H9 (cell line): Measurements from ENCODE around the gene SLC25A41. TPM values are rescaled to one million over a fixed set of nuclear protein-coding genes. Genes with fewer than 3 reads are reported as not detected.

Experiments
- DNase-seq: peaks from one replicate; pipeline ENCODE4 v3.0.0-alpha.2; 2017
- H2AFZ ChIP-seq: one replicate; pipeline ENCODE4 v1.6.1; 2013; ENCODE audit warnings: mild to moderate bottlenecking, low read length, control low read depth, moderate library complexity
- H2AK5ac ChIP-seq: 2 replicates; pipeline ENCODE4 v1.6.1; 2013; ENCODE audit warnings: low read length, control low read depth, mixed read lengths; ENCODE audit not compliant: insufficient read length
- H2BK120ac ChIP-seq: one replicate; pipeline ENCODE4 v1.6.1; 2013; ENCODE audit warnings: low read depth, mild to moderate bottlenecking, low read length, control low read depth, inconsistent platforms; ENCODE audit not compliant: poor library complexity, severe bottlenecking
- H2BK12ac ChIP-seq: 2 replicates; pipeline ENCODE4 v1.6.1; 2013; ENCODE audit warnings: low read length, control low read depth, mixed read lengths, low read depth; ENCODE audit not compliant: insufficient read length
- H2BK15ac ChIP-seq: 2 replicates; pipeline ENCODE4 v1.6.1; 2013; ENCODE audit warnings: low read depth, low read length, control low read depth
- H2BK20ac ChIP-seq: one replicate; pipeline ENCODE4 v1.6.1; 2013; ENCODE audit warnings: low read depth, mild to moderate bottlenecking, low read length, control low read depth, inconsistent platforms; ENCODE audit not compliant: poor library complexity, severe bottlenecking
- H2BK5ac ChIP-seq: 2 replicates; pipeline ENCODE4 v1.6.1; 2013; ENCODE audit warnings: low read length, control low read depth, mixed read lengths; ENCODE audit not compliant: insufficient read length
- H3K14ac ChIP-seq: 2 replicates; pipeline ENCODE4 v1.6.1; 2013; ENCODE audit warnings: low read length, control low read depth; ENCODE audit not compliant: insufficient read depth
- H3K18ac ChIP-seq: 2 replicates; pipeline ENCODE4 v1.6.1; 2013; ENCODE audit warnings: low read depth, mild to moderate bottlenecking, mixed read lengths, low read length, control low read depth; ENCODE audit not compliant: insufficient read length
- H3K23ac ChIP-seq: 2 replicates; pipeline ENCODE4 v1.6.1; 2013; ENCODE audit warnings: low read length, control low read depth, mixed read lengths, low read depth; ENCODE audit not compliant: insufficient read length
- H3K23me2 ChIP-seq: 2 replicates; pipeline ENCODE4 v1.6.1; 2013; ENCODE audit warnings: low read depth, mild to moderate bottlenecking, mixed read lengths, low read length, control low read depth; ENCODE audit not compliant: insufficient read length, poor library complexity, severe bottlenecking
- H3K27ac ChIP-seq: 2 replicates; pipeline ENCODE4 v1.5.1; 2013; ENCODE audit warnings: low read length, control low read depth, mixed read lengths, low read depth; ENCODE audit not compliant: insufficient read length
- H3K27me3 ChIP-seq: 2 replicates; pipeline ENCODE4 v1.6.1; 2013; ENCODE audit warnings: low read length, control low read depth, inconsistent platforms; ENCODE audit not compliant: insufficient read depth
- H3K4ac ChIP-seq: 2 replicates; pipeline ENCODE4 v1.6.1; 2013; ENCODE audit warnings: low read depth, mild to moderate bottlenecking, control low read depth, inconsistent platforms, low read length, moderate library complexity
- H3K4me1 ChIP-seq: 2 replicates; pipeline ENCODE4 v1.6.1; 2013; ENCODE audit warnings: low read length, control low read depth, inconsistent platforms; ENCODE audit not compliant: insufficient read depth
- H3K4me2 ChIP-seq: 2 replicates; pipeline ENCODE4 v1.6.1; 2013; ENCODE audit warnings: low read length, control low read depth, mixed read lengths; ENCODE audit not compliant: insufficient read length, insufficient read depth
- H3K56ac ChIP-seq: 2 replicates; pipeline ENCODE4 v1.6.1; 2013; ENCODE audit warnings: low read depth, mild to moderate bottlenecking, mixed read lengths, low read length, control low read depth; ENCODE audit not compliant: insufficient read length
- H3K79me1 ChIP-seq: 2 replicates; pipeline ENCODE4 v1.6.1; 2013; ENCODE audit warnings: low read depth, mild to moderate bottlenecking, moderate library complexity, low read length, control low read depth, inconsistent platforms; ENCODE audit not compliant: insufficient read depth, poor library complexity, severe bottlenecking
- H3K79me2 ChIP-seq: 2 replicates; pipeline ENCODE4 v1.6.1; 2013; ENCODE audit warnings: low read length, control low read depth, inconsistent platforms; ENCODE audit not compliant: insufficient read depth
- H3K9ac ChIP-seq: 2 replicates; pipeline ENCODE4 v1.6.1; 2013; ENCODE audit warnings: low read length, control low read depth, mixed read lengths; ENCODE audit not compliant: insufficient read length; ENCODE audit errors: extremely low read depth
- H3K9me3 ChIP-seq: one replicate; pipeline ENCODE4 v1.6.1; 2013; ENCODE audit warnings: low read depth, low read length, inconsistent platforms; ENCODE audit not compliant: control insufficient read depth
- H3T11ph ChIP-seq: one replicate; pipeline ENCODE4 v1.6.1; 2013; ENCODE audit warnings: mild to moderate bottlenecking, low read length, control low read depth, inconsistent platforms
- H4K20me1 ChIP-seq: one replicate; pipeline ENCODE4 v1.6.1; 2013; ENCODE audit not compliant: control insufficient read depth, insufficient read length, insufficient read depth
- H4K5ac ChIP-seq: 2 replicates; pipeline ENCODE4 v1.6.1; 2013; ENCODE audit warnings: low read depth, mild to moderate bottlenecking, mixed read lengths, low read length, control low read depth; ENCODE audit not compliant: insufficient read length
- H4K8ac ChIP-seq: replicated peaks from 2 replicates; pipeline ENCODE4 v1.6.1; 2013; ENCODE audit warnings: low read length, control low read depth, mixed read lengths, low read depth; ENCODE audit not compliant: insufficient read length
- H4K91ac ChIP-seq: 2 replicates; pipeline ENCODE4 v1.6.1; 2013; ENCODE audit warnings: low read depth, mild to moderate bottlenecking, moderate library complexity, mixed read lengths, low read length, control low read depth; ENCODE audit not compliant: insufficient read length
- H3K27ac Mint-ChIP-seq, 3 experiments: 2 replicates in 2 of 3; 3 replicates in 1 of 3; pipeline ENCODE4 v1.8.0; 2020 to 2021; ENCODE audit warnings: mixed read lengths in 3 of 3, mild to moderate bottlenecking in 1 of 3, moderate library complexity in 1 of 3
- H3K27me3 Mint-ChIP-seq: 2 replicates; pipeline ENCODE4 v1.8.0; 2021; ENCODE audit warnings: low read depth, mild to moderate bottlenecking, moderate library complexity, mixed read lengths
- H3K36me3 Mint-ChIP-seq, 3 experiments: 2 replicates in 2 of 3; 3 replicates in 1 of 3; pipeline ENCODE4 v1.8.0; 2020 to 2021; ENCODE audit warnings: low read depth in 3 of 3, mixed read lengths in 3 of 3; ENCODE audit not compliant: insufficient read depth in 1 of 3
- H3K4me1 Mint-ChIP-seq, 2 experiments: 2 replicates each; pipeline ENCODE4 v1.8.0; 2020; ENCODE audit warnings: mixed read lengths in 2 of 2
- H3K4me3 Mint-ChIP-seq, 2 experiments: 2 replicates in 1 of 2; 3 replicates in 1 of 2; pipeline ENCODE4 v1.8.0; 2020 to 2021; ENCODE audit warnings: mild to moderate bottlenecking in 2 of 2, mixed read lengths in 2 of 2, moderate library complexity in 1 of 2
- H3K9me3 Mint-ChIP-seq, 2 experiments: 2 replicates in 1 of 2; 3 replicates in 1 of 2; pipeline ENCODE4 v1.8.0; 2020; ENCODE audit warnings: mild to moderate bottlenecking in 2 of 2, mixed read lengths in 2 of 2, moderate library complexity in 1 of 2
- CTCF ChIP-seq: fragments of 200-600 bp; sonication (generic); conservative IDR thresholded peaks from 3 replicates; pipeline ENCODE4 v1.8.0; 2021; ENCODE audit warnings: antibody characterized with exemption, mild to moderate bottlenecking
- WGBS: extraction: QIAGEN DNeasy Blood & Tissue Kit; methylation state at CpG from one replicate; pipeline ENCODE4 v1.1.7; 2013; ENCODE audit warnings: missing lambda C conversion rate, low lambda C conversion rate, mixed read lengths; ENCODE audit not compliant: insufficient read length; ENCODE audit errors: extremely low coverage; 5-methylcytosine and 5-hydroxymethylcytosine counted together
- total RNA-seq: library from RNA; stranded (reverse); gene quantifications from 2 replicates; pipeline ENCODE4 v1.2.1, GENCODE V29; 2021

Gene SLC25A41
- total RNA-seq, 1 experiment from 2014 or later: 0.20 TPM

GRCh38 chr19:6464070-6464873 is 30.7 kb upstream of the SLC25A41 start, which contains the start of gene CRB3:
Gene CRB3 (plus strand): TSS chr19:6464271. CDS start chr19:6464702, 431 bp downstream.
- peak; percentile 98 for DNase-seq
- Mint-ChIP-seq H3K27ac (peak within 1 kb of the TSS; percentile 47 to 94 (median 85); a peak in 4 of 7 replicates), H3K9me3 (no peaks in the 10 kb centered on the region; a peak in 1 of 5 replicates), H3K27me3 (peaks cover 7% of the 10 kb centered on the region), H3K36me3 (peaks cover 0 to 31% (median 23%) of the 10 kb centered on the region in 3 experiments; a peak in 5 of 7 replicates), H3K4me3 (peak within 1 kb of the TSS; percentile 83 to 91), H3K4me1 (peaks cover 12 to 28% of the 10 kb centered on the region in 2 experiments)
- Histone ChIP-seq H3K79me1 (no peaks in the 10 kb centered on the region), H2AK5ac (no peak within 1 kb of the TSS), H3K4me1 (no peaks in the 10 kb centered on the region), H3K18ac (peak within 1 kb of the TSS; percentile 54), H3K56ac (no peak within 1 kb of the TSS), H4K5ac (no peak within 1 kb of the TSS), H2BK15ac (no peak within 1 kb of the TSS; the same call in 1 of the 2 replicates), H4K91ac (no peak within 1 kb of the TSS), H3K4ac (no peak within 1 kb of the TSS), H3K9ac (no peak within 1 kb of the TSS), H4K8ac (no peak within 1 kb of the TSS), H2BK120ac (no peak within 1 kb of the TSS), H3K27me3 (no peaks in the 10 kb centered on the region), H2AFZ (no peak within 1 kb of the TSS), H2BK12ac (no peak within 1 kb of the TSS), H3K14ac (peak within 1 kb of the TSS; percentile 34; the same call in 1 of the 2 replicates), H4K20me1 (no peaks in the 10 kb centered on the region), H2BK20ac (no peak within 1 kb of the TSS), H3K79me2 (no peaks in the 10 kb centered on the region), H3K9me3 (no peaks in the 10 kb centered on the region), H3K23ac (no peak within 1 kb of the TSS), H2BK5ac (no peak within 1 kb of the TSS), H3K23me2 (peaks cover 9% of the 10 kb centered on the region), H3T11ph (no peak within 1 kb of the TSS), H3K27ac (no peak within 1 kb of the TSS), H3K4me2 (peak within 1 kb of the TSS; percentile 42)
- no CpG with 5 or more reads among the region's 65 CpGs for WGBS
- no peak for TF ChIP-seq CTCF
